Kasumi-1 (cell line): Measurements from ENCODE around the gene PDE3A.
"Not testable (repeated sequence)": the region's sequence is repeated elsewhere in the genome, so short reads cannot be mapped to it uniquely, and the experiment has no call there.

ENCODE experiments used
- DNase-seq, 2 experiments: peaks; one replicate each; lab custom pipeline; 2025; lab: John Stamatoyannopoulos, UW

Gene PDE3A

DNA sequence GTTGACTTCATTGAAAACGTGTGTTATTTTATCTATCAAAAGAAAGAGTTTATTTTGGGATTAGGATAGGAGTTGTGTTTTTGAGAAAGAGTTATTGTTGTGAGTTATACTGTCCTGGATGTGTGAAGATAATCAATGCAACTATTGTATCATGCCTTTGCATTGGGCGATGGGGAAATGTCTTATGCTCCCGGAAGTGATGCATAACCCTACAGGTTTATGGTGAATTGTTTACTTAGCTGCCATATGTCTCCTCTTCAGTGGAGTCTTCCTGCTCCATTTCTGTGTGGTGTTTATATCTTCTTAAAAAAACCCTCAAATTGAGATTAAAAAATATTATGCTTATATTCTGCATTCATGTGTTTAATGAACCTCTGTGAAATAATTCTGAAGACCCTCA, 6.5 kb downstream of the PDE3A start:
- DNase-seq = no peak

DNA sequence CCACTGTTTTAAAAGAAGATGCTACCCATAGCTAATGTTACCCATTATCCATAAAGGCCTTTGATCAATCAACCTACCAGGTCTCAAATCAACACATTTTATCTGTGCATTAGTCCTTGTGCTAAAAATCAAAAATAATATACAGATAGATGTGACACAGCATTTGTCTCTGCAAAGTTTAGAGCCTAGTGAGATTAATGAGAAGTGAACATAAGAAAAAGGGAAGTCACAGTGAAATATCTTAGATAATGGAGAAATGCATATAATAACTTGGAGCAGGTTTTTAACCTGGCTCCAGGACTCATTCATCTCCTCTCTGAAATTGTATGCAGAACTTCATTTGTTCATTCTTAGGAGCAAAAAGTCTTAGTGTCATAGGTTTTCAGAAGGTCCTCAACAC, 7.2 kb downstream of the PDE3A start:
- DNase-seq = peak in 1 of 2 experiments; percentile 54

DNA sequence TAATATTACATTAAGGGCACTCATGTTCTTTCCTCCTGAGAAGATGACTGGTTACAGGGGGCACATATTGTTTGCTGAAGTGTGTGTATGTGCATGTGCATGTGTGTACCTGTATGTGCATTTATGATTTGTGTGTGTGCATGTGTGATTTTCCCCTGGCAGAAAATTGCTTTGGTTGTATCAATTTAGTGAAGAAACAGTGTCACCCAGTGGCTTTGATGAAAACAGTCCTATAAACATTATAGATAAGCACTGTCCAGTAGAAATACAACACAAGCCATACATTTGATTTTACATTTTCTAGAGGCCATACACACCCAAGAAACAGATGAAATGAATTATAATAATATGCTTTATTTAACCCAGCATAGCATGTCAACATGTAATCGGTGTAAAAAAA, 8.6 kb downstream of the PDE3A start:
- peak; percentile 27 to 60 for DNase-seq

DNA sequence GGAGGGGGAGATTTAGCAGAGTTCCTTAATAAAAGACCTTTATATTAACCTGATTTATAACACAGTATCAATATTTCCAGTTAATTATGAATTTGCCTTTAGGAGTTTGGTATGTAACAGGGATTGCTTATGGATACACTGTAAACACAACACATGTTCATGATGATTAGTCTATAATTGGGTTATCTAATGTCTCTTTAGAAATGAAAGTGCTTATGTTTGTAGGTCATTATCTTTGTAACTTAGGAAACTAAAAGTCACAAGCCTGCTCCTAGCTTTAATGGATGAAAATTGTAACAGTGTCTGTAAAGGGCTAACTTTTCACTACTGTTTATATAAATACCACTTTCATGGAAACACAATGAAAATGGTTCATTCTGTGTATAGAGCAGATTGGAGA, 9.4 kb downstream of the PDE3A start:
- no peak for DNase-seq

DNA sequence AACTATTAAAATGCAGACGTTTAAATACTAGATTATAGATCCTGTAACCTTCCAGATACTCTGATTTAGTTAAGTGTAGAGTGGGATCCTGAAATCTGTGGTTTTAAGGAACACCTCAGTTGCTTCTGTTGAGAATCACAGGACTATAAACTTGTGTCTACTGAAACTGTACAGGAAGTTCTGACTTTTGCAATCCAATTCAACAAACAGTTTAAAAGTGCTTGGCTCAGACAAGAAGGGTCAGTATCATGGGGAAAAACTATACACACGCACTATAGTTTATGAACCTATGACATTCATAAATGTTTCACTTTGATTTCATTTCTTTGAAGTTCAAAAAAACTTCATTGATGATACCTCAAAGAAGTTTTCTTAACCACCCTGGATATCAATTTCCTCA, 13.8 kb downstream of the PDE3A start:
- DNase-seq = no peak

DNA sequence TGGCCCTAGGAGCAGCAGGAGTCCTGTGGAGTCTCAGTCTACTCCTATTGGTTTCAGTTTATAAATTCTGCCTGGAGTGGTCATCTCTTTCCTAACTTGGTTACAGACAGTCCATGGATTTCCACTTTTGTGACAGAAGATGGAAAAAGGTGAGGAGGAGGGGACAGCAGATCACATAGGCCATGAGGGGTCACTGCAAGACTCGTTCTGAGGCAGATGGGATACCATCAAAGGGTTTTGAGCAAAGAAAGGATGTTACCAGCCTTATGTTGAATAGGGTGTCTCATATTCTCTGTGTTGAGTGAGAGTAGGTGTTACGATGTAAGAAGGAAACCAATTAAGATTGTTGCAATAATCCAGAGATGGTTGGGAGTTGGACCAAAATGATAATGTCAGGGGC, 15.3 kb downstream of the PDE3A start:
- DNase-seq = no peak

DNA sequence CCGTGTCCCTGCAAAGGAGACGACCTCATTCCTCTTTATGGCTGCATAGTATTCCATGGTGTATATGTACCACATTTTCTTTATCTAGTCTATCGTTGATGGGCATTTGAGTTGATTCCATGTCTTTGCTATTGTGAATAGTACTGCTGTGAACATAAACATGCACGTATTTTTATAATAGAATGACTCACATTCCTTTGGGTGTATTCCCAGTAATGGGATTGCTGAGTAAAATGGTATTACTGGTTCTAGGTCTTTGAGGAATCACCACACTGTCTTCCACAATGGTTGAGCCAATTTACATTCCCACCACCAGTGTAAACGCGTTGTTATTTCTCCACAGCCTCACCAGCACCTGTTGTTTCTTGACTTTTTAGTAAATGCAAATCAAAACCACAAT, 16.5 kb downstream of the PDE3A start:
- DNase-seq = not testable (repeated sequence)

DNA sequence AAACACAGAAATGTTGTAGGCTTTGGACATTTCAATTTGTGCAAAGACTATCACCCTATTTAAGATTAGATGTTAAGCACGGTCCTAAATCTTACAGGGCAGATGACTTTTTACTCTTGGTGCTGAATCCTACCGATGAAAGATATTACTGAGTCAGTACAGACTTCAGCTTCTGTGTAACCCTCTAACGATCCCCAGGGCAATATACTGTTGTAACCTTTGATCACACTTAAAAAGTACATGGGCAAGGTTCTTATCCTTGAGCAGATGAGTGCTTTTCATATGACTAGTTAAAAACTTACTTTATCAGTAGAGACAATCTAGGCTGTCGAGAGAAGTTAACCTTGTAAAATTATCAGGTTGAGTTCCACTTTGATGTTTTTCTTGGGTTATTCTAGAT, 22.5 kb downstream of the PDE3A start:
- DNase-seq = no peak

DNA sequence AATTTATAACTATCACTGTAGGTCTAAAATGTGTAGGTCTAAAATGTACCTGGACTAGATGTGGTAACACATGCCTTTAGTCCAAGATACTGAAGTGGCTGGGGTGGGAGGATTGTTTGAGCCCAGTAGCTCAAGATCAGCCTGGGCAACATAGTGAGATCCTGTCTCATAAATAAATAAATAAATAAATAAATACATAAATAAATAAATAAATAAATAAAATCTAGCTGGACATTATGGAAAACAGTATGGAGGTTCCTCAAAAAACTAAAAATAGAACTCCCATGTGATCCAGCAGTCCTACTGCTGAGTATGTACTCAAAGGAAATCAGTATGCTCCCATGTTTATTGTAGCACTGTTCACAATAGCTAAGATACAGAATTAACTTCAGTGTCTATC, 24.0 kb downstream of the PDE3A start:
- DNase-seq = no peak

DNA sequence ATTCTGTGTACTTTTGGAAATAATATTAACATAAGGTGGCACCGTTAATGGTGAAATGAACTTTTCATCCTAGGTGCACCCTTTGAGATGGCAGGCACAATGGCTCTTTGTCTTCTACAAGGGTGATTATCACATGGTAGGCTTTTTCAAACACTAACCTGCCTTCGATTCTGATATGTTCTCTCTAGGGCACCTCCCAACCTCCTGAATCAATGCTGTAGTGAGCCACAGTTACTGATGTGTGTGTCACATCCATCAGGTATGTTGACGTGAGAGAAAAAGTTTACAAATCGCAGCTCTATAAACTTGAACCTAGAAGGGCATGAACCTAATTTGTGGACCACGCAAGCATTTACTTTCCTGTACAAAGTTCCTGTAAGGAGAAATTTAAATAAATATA, 25.4 kb downstream of the PDE3A start:
- DNase-seq = no peak

DNA sequence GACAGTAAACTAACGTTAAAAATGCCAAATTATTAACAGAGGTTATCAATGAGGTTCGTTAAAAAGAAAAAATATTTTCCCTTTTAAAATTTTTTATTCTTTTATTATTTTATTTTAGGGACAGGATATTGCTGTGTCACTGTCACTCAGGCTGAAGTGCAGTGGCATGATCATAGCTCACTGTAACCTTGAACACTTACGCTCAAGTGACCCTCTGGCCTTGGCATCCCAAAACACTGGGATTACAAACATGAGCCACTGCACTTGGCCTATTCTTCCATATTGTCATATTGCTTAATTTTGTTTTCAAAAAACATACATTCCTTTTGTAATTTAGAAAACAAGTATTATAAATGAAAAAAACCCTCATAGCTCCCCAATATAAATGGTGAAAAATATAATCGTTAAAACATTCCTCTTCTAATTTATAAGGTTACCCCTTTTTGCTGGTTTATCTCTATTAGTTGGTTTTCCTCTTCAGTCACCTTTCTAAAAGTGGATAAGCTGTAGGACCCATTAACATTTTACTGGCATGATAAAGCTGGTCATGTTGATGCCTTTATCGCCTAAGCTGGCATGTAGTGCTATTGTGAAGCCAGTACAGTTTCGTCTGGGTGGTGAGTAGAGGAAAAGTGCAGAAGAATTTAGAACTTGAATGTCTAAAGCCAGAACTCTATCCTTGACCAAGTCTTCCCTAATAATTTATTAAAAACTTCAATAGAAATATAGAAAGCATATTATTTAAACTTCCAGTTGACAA, 27.6 kb downstream of the PDE3A start:
- DNase-seq = no peak

DNA sequence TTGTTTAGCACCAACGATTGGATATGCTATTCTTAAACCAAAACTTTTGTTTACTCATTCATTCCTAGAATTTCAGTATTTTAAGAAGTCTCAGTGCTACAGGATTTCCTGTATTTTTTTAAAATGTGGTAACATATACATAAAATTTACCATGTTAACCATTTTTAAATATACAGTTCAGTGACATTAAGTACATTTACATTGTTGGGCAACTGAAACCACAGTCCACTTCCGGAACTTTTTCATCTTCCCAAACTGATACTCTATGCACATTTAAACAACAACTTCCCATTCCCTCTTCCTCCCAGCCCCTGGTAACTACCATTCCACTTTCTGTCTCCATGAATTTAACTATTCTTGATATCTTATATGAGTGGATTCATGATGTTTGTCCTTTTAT, 30.3 kb downstream of the PDE3A start:
- DNase-seq = peak; percentile 35 to 51

DNA sequence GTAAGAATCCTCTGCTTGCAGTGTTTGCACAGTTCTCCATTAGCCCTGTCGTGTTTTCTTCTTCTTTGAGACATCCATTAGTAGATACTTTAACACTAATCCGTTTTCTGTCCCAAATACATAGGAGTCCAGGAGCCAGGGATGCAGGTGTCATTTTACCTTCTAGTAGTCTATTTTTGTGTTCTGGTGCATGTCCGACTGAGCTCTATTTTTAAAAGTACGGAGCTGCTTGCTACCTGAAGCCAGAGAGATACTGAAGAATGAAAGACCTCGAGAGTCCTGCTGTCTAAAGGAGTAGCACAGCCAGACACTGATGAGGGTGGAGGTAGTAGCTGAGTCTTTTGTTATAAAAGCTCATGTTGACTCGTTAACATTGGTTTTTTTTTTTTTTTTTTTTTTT, 31.7 kb downstream of the PDE3A start:
- no peak for DNase-seq

DNA sequence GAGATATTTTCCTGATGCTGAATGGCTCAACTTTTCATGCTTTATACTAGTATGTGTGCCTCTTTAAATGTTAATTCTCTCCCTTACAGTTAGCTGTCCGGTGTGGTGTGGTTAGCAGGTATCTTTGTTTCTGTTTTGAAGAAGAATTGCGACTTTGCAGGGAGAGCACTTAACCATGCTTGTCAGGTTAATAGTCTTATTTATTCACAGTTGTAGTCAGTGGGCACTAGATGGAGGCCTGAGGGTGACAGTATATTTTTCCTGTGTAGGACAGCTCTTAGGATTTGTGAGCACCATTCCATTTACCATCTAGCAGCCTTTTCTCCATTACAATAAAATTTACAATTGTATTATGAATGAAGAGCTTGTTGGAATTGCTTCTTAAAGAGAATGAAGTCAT, 34.9 kb downstream of the PDE3A start:
- DNase-seq = no peak

DNA sequence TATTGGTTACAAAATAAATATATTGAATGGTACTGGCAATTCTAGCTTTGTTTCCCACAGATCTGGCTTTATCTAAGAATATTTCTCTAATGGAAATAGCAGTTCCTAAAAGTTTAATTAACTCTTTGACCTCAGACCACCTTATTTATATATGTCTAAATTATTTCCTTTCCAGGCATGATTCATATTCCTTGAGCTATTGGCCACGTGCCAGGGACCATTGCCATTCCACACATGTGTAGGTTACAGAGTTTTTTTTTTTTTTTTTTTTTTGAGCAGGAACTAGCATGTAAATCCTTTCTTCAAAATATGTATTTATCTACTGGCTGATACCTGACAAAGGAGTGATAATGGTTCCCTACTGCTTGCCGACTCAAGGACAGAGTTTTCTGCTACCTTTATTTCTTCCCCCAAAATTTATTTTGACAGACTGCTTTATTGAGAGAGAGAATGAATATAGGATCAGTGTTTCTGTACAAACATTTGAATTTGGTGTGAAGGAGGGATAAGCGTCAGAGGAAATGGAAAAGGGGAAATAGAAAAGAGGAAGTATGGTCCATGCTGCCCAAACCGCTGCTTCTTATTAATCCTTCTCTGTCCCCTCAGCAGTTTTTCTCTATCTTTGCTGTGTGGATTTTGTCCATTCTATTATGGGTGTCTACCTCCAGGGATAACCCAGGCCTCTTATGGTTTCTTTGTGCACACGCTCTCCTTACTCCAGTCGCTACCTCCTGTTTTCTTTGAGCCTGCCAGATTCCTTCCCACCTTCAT, 36.4 kb downstream of the PDE3A start:
- peak; percentile 93 to 96 for DNase-seq

DNA sequence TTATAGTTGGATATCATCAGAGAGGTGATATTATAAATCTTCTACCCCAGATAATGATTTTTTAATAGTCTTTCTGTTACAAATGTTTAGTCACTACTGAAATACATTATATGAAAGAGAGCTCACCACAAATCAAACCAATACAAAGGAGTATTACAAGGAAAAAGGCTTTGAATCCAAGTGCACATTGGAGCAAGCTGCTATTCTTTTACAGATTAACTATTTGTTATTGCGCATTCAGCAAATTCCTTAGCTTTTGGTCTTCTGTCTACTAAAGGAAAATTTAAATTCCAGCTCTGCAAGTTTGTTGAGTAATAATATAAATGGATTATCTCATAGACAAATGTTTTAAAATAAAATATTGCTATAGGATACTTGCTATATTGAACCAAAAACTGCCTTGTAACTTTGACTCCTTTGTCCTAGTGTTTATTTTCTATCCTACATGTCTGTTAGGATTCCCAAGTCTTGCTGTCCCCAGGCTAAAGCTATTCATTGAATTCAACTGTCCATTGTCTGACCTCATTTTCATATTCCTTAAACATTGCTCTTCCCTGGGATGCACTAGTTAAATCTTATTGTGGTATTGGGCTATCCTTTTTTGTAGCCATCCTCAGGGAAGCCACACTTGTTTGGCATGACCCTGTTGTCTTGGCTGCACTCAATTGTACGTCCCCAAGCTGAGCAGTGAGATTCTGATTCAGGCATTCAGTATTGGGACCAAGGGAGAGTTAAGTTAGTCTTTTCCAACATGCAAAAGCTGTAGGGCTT, 41.5 kb downstream of the PDE3A start:
- no peak for DNase-seq

DNA sequence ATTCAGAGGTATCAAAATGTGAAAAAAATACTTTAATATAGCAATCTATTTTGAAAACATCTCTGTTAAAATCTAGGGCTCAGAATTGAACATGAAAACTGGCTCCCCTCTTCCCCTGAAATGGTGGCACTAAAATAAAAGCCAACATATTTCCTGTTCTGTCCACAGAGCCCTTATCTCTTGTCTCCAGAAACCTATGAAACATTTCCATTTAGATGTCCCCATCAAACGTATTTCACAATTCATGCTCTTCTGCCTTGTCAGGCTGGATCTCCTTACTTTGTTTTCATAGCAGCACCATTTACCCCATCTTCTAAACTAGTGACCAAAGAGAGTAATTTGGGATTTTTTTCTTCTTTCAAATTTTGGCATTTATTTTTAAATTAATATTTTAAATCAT, 42.4 kb downstream of the PDE3A start:
- peak; percentile 67 to 75 for DNase-seq

DNA sequence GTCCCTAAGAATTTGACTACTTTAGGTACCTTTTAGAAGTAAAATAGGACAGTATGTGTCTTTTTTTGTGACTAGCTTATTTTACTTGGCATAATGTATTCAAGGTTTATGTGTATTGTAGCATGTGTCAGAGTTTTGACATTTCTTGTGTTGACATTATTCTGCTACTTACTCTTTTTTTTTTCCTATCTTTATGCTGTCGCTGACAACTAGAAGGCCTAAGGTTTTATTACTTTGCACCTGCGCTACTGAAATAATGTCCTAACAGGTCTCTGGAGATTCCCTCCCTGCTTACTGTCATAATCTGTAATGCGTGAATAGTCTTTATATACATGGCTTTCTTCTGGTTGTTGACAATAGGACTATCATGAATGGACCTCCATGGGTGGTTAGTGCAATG, 43.0 kb downstream of the PDE3A start:
- no peak for DNase-seq

DNA sequence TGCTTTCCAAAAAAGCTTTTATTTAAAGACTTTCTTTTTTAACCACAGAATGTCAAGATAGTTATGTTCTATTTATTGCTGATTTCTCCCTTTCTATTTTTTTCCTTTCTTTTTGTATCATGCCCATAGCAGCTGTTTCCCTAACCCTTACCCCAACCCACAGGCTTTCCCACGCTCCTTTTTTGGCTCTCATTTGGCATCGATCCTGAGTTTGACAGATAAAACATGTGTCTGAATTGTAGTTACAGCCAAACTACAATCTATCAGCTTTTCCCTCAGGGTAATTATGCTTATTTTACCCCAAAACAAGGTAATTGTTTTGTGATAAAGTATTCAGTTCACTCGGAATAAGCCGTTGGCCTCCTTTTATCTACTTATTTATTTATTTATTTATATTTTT, 46.7 kb downstream of the PDE3A start:
- peak; percentile 48 to 55 for DNase-seq

DNA sequence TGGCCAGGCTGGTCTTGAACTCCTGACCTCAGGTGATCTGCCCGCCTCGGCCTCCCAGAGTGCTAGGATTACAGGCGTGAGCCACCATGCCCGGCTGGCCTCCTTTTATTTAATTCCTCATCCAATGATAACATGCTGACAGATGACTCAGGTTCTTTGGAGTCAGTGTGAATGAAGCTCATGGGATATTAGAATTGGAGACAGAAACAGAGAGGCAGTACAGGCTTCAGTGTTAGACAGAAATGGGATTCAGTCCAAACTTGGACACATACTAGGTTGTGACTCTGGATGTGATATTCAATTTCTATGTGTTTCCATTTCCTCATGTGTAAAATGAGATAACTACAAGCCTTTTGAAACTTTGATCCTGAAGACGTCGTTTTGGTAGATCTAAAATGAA, 47.3 kb downstream of the PDE3A start:
- DNase-seq = no peak

DNA sequence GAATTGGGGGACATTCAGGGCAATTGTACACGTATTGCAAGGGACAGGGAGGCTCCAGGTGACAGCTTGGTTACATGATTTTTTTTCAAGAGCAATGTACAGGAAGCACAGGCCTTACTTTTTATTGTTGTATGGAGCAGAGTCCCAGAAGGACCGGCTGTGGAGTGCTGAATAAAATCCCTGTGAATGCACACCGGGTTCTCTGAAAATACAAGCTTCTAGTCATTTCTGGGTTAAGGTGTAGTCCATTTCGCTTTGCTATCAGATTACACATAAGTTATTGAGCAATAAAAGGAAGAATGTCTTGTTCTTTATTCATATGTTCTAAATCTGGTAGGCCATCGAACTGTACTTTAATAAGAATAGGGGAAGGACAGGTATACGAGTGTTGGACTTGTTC, 52.2 kb downstream of the PDE3A start:
- DNase-seq = no peak

DNA sequence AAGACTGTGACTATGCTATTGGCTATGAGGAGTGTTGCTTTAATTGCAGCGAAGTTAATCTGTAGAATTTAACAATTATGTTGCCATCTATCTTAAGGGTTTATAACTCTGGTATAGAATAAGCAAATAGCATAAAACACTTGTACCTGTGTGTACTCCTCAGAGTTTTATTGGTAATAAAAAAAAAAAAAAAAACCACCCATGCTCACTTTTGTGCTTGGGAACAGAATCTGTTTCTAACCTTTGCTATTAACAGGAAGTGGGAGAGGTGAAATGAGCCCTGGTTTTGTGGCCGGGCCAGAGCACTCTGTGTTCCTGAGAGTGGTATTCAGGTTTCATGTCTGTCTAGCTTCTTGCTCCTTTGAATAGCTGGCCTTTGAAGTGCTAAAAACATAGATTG, 53.1 kb downstream of the PDE3A start:
- DNase-seq = no peak

DNA sequence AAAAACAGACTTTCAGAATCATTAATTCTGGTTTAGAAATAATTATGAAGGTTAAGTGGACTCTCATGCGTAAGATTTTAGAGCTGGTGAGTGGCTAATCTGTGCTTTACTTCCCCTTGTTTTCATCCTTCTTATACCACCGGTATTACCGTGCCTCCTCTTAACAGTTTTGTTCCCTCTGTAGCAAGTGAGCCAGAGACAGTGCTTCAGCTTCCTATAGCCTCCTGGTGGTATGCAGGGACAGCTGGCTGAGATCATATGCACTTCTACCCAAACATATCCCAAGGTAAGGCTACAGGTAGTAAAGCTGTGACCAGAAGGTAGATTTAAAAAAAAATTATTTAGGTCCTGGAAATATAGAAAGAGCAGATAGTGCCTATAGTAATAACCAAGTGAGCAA, 55.2 kb downstream of the PDE3A start:
- no peak for DNase-seq
